SK-N-SH (cell line): Measurements from ENCODE around the gene PDE4DIP.
"Not testable (repeated sequence)": the region's sequence is repeated elsewhere in the genome, so short reads cannot be mapped to it uniquely, and the experiment has no call there.

Experiments used
- EP300 ChIP-seq, 2 experiments: IDR thresholded peaks; 2 replicates each; pipeline versions ENCODE4 v1.4.0 to v1.6.1; 2012; ENCODE audit warnings: borderline replicate concordance in 1 of 2, low read depth in 1 of 2, low read length in 1 of 2
- EZH2phosphoT487 ChIP-seq: fragments of 200-600 bp; sonication (generic); IDR thresholded peaks from 2 replicates; pipeline ENCODE4 v1.6.1; 2017; ENCODE audit warnings: low read depth, mixed run types, mild to moderate bottlenecking, antibody characterized with exemption, moderate library complexity, borderline replicate concordance
- MEF2A ChIP-seq: IDR thresholded peaks from 2 replicates; pipeline ENCODE4 v1.4.0; 2012; ENCODE audit warnings: low read depth, borderline replicate concordance
- RAD21 ChIP-seq: IDR thresholded peaks from 2 replicates; pipeline ENCODE4 v1.6.1; 2012; ENCODE audit warnings: mild to moderate bottlenecking, low read length
- RCOR1 ChIP-seq: fragments of 150-350 bp; IDR thresholded peaks from 2 replicates; pipeline ENCODE4 v1.6.1; 2017; ENCODE audit warnings: antibody characterized with exemption, low read length
- TAF1 ChIP-seq: IDR thresholded peaks from 2 replicates; pipeline ENCODE4 v1.6.1; 2012; ENCODE audit warnings: low read depth, mild to moderate bottlenecking, low read length, moderate library complexity, borderline replicate concordance
- TF ChIP-seq, protein P1 (sequence below): fragments of 200-600 bp; sonication (generic); IDR thresholded peaks from 2 replicates; pipeline ENCODE4 v1.6.1; 2017; ENCODE audit warnings: antibody characterized with exemption, mild to moderate bottlenecking, moderate library complexity
- TF ChIP-seq, protein P2 (sequence below): IDR thresholded peaks from 2 replicates; pipeline ENCODE4 v1.6.1; 2012; ENCODE audit warnings: mild to moderate bottlenecking, low read depth, low read length, moderate library complexity
- TF ChIP-seq, protein P3 (sequence below): IDR thresholded peaks from 2 replicates; pipeline ENCODE4 v1.4.0; 2012; ENCODE audit warnings: low read depth, borderline replicate concordance

DNA sequence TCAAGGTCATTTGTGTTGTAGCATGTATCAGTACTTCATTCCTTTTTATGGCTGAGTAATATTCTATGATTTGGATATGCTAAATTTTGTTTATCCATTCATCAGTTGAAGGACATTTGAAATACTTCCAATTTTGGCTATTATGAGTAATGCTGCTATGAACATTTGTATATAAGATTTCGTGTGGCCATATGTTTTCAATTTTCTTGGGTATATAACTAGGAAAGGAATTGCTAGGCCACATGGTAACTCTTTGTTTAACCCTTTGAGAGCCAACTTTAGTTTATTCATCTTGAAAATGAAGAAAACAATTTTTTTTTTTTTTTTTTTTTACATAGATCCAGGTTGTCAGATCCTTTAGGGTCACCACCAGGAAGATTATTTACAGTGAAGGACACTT is 37.0 kb downstream of the PDE4DIP start:
- TF ChIP-seq EP300 (IDR thresholded peaks at IDR 0.05; ENCODE audit: borderline replicate concordance in 1 of 2, low read depth in 1 of 2, low read length in 1 of 2); RAD21; TAF1; RCOR1; EZH2phosphoT487; MEF2A: not testable (repeated sequence)
- TF ChIP-seq, protein P1, sequence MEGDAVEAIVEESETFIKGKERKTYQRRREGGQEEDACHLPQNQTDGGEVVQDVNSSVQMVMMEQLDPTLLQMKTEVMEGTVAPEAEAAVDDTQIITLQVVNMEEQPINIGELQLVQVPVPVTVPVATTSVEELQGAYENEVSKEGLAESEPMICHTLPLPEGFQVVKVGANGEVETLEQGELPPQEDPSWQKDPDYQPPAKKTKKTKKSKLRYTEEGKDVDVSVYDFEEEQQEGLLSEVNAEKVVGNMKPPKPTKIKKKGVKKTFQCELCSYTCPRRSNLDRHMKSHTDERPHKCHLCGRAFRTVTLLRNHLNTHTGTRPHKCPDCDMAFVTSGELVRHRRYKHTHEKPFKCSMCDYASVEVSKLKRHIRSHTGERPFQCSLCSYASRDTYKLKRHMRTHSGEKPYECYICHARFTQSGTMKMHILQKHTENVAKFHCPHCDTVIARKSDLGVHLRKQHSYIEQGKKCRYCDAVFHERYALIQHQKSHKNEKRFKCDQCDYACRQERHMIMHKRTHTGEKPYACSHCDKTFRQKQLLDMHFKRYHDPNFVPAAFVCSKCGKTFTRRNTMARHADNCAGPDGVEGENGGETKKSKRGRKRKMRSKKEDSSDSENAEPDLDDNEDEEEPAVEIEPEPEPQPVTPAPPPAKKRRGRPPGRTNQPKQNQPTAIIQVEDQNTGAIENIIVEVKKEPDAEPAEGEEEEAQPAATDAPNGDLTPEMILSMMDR, result not testable (repeated sequence)
- TF ChIP-seq, protein P2, sequence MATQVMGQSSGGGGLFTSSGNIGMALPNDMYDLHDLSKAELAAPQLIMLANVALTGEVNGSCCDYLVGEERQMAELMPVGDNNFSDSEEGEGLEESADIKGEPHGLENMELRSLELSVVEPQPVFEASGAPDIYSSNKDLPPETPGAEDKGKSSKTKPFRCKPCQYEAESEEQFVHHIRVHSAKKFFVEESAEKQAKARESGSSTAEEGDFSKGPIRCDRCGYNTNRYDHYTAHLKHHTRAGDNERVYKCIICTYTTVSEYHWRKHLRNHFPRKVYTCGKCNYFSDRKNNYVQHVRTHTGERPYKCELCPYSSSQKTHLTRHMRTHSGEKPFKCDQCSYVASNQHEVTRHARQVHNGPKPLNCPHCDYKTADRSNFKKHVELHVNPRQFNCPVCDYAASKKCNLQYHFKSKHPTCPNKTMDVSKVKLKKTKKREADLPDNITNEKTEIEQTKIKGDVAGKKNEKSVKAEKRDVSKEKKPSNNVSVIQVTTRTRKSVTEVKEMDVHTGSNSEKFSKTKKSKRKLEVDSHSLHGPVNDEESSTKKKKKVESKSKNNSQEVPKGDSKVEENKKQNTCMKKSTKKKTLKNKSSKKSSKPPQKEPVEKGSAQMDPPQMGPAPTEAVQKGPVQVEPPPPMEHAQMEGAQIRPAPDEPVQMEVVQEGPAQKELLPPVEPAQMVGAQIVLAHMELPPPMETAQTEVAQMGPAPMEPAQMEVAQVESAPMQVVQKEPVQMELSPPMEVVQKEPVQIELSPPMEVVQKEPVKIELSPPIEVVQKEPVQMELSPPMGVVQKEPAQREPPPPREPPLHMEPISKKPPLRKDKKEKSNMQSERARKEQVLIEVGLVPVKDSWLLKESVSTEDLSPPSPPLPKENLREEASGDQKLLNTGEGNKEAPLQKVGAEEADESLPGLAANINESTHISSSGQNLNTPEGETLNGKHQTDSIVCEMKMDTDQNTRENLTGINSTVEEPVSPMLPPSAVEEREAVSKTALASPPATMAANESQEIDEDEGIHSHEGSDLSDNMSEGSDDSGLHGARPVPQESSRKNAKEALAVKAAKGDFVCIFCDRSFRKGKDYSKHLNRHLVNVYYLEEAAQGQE, result not testable (repeated sequence)
- TF ChIP-seq, protein P3, sequence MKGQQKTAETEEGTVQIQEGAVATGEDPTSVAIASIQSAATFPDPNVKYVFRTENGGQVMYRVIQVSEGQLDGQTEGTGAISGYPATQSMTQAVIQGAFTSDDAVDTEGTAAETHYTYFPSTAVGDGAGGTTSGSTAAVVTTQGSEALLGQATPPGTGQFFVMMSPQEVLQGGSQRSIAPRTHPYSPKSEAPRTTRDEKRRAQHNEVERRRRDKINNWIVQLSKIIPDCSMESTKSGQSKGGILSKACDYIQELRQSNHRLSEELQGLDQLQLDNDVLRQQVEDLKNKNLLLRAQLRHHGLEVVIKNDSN, result not testable (repeated sequence)
